HG02763 (cell line): ENCODE data around the gene ZSCAN5A.
A peak's percentile ranks its signal among the peaks of the same experiment; 100 is the strongest.
"Not testable (repeated sequence)": the region's sequence is repeated elsewhere in the genome, so short reads cannot be mapped to it uniquely, and the experiment has no call there.

ENCODE experiments used
- ATAC-seq: cut with Tn5 transposase; IDR thresholded peaks from one replicate; pipeline ENCODE4 v1.9.1; 2021; ENCODE audit warnings: mild to moderate bottlenecking, moderate library complexity; ENCODE audit not compliant: unreplicated experiment

ZSCAN5A gene

DNA sequence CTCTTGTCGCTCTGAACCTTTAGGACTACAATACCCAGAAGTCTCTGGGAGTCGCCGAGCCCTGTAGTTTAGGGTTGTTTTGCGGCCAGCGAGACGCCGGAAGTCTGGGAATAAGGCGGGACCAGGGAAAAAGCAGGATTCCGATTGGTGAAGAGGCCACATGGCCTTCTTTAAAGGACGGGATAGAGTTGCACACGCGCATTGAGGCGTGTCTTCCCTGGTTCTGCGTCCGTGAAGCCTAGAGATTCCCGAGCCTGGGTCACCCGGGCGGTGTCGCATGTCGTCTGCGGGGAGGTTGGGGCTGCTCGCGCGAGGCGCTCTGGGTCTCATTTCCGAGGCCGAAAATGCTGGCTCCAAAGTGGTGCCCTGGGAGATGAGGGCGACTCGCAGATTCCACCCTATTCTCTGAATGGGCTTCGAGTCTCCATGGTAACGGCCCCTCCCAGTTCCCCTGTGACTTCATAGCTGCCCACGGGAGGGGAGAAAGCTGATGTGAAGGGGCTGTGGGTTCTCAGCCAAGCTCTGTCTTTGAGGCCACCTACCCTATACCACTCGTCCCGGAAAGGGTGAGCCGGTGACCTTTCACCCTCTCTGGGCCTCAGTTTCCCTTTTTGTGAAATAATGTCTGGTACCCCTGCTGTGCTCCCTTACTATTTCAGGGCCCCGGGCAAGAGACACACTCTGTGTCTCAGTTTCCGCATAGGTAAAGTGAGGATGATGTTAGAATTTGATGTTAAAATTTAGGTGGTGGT is 614 bp upstream of the ZSCAN5A start:
- ATAC-seq: peak; percentile 80

DNA sequence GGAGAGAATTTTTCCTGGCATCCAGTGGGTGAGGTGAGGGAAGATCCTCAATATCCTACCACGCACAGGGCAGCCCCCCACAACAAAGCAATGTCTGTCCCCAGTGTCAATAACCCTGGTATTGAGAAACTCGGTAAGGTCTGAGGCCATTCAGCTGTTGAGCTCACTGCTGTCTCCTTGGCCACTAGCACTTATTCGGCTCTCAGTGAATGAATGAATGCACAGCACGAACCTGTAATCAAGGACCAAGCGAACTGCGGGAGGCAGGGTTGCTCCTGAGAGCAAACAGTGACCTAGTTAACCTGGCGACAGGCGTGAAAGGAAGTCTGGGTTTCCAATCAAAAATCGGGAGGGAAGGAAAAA is 640 bp downstream of the ZSCAN5A start:
- no peak for ATAC-seq

- no peak for ATAC-seq
Observed at GRCh38 chr19:56312787-56313657, 1.6 kb downstream of the ZSCAN5A start.

GRCh38 chr19:56312342-56312741 is 2.3 kb downstream of the ZSCAN5A start:
- ATAC-seq: no peak

DNA sequence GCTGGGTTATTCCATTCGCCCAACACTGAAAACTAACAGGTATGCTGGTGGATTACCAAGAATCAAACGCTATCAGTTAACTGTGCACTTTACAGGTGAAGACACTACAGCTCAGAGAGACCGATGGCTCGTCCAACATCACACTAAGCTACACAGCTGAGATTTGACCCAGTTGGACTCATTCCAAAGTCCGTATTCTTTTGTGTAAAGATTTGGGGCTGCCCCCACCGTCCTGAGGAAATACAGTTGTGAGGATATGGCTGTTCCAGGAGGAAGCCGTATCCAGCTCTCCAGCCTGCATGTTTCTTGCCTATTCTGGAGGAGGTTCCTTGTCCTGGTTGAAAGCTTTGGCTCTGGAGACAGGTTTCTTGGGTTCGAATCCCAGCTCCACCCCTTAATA is 4.2 kb downstream of the ZSCAN5A start:
- no peak for ATAC-seq

DNA sequence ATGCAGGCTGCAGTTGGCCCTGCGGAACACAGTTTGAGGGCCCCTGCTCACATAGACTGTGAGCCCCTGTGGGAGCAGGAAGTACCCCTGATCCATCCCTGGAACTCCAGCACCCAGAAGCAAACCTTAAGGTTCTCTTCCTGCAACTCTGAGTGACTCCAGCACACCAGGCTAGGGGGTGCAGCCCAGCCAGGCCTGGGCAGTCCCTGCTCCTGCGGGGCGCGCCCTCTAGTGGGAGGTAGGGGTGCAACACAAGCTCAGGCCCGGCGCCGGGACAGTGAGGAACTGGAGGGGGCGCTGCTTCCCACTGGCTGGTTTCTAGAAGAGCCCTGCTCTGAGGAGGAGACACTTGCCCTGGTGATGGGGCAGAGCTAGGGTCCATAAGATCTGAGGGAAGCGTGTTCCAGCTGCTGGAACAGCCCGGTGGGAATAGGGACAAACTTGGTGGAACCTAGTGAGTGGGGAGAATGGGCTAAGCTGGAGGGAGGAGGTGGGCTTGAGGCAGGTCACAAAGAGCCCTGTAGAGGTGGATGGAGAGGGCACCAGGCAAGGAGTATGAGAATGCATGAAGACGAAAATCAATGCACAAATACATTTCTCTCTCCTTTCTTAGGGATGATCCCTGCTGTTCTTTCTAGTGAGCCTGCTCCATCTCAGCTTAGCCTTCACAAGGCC is 5.0 kb downstream of the ZSCAN5A start:
- no peak for ATAC-seq

- no peak for ATAC-seq
Observed at GRCh38 chr19:56308792-56309191, 5.8 kb downstream of the ZSCAN5A start.

- ATAC-seq: not testable (repeated sequence)
Observed at GRCh38 chr19:56307062-56307461, 7.6 kb downstream of the ZSCAN5A start.

DNA sequence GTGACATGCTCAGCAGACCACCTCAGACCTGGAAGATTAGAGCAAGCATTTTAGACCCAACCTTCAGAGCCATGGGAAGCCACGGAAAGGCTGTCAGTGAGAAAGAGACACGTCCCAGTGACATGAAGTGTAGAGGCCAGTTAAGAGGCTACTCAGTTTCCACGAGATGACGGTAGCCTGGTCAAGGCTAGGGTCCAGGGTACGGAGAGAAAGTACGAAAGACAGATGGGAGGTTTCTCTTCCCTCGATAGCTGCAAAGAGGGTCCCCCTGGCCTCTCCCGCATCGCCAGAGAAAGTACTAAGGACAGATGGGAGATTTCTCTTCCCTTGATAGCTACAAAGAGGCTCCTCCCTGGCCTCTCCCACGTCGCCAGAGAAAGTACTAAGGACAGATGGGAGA is 8.6 kb downstream of the ZSCAN5A start:
- no peak for ATAC-seq

DNA sequence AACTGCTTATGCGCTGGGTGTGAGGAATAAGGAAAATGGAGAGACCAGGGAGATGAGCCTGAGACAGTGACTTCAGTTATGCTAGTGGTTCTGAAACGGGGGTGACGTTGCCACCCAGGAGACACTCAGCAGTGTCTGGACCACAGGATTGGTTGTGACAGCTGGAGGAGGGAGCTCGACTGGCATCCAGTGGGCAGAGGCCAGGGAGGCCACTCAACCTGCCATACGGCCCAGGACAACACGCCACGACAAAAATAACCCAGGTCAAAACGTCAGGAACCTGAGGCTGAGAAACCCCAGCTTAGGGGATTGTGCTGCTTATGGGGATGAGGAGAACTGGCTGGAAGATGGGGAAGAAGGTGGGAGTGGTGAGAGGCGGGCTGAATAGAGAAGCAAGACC is 10.4 kb downstream of the ZSCAN5A start:
- ATAC-seq: no peak

DNA sequence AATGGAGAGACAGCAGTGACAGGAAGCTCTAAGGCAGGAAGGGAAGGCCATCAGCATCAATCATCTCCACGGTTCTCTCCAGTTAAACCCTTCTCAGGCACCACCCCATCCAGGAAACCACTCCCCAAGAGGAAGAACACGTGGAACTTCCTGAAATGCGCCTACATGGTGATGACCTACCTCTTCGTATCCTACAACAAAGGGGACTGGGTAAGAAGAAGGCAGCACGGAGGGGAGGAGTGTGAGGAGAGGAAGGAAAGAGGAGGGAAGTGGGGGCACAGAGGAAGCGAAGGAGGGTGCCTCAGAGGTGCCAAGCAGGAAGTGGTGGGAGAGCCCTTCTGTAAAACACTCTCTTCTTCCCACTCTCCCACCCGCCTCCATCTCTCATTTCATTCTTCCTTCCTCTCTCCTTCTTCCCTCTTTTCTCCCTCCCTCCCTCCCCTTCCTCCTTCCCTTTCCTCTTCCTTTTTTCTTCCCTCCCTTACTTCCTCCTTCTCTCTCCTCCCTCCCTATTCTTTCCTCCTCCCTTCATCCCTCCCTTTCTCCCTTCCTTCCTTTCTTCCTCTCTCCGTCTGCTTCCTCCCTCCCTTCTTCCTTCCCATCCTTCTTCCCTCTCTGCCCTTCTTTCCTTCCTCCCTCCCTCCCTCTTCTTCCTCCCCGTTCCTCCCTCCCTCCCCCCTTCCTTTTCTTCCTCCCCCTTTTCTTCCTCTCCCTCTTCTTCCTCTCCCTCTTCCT is 12.6 kb downstream of the ZSCAN5A start:
- ATAC-seq: no peak

GRCh38 chr19:56301155-56301554 is 13.5 kb downstream of the ZSCAN5A start:
- no peak for ATAC-seq

- ATAC-seq: no peak
Observed at GRCh38 chr19:56299688-56300087, 15.0 kb downstream of the ZSCAN5A start.

- no peak for ATAC-seq
Observed at GRCh38 chr19:56297010-56297409, 17.6 kb downstream of the ZSCAN5A start.

- ATAC-seq: no peak
Observed at GRCh38 chr19:56295531-56296455, 18.8 kb downstream of the ZSCAN5A start.

GRCh38 chr19:56294549-56294948 is 20.1 kb downstream of the ZSCAN5A start:
- ATAC-seq: no peak

- ATAC-seq: no peak
Observed at GRCh38 chr19:56291867-56292266, 22.8 kb downstream of the ZSCAN5A start.

DNA sequence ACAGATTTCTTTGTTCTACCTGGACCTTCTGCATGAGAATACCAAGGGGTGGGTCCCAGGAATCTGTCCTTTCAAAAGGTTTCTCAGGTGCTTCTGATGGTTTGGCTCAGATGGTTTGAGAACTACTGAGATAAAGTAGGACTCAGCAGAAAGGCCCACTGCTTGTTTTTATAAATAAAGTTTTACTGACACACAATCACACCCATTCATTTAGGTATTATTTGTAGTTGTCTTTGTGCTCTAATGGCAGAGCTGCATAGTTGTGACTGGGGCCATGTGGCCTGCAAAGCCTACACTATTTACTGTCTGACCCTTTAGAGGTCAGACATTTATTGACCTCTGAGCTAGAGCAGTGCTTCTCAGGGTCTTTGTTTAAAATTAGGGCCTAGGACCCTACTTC is 24.5 kb downstream of the ZSCAN5A start:
- no peak for ATAC-seq

DNA sequence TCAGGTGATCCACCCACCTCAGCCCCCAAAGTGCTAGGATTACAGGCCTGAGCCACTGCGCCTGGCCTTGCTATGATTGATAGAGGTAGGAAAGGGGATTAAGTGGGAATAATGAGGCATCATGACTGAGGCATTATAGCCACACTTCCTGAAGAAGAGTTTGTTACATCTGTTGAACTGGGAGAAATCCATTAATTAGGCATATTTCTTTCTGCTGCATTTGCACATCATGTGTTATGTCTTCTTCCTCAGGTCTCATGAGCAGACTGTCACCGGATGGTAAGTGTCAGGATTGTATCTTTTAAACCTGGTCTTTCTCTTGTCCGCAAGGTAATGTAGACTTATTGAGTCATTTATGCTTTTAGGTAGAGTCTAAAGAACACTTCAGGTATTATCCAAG is 29.9 kb downstream of the ZSCAN5A start:
- no peak for ATAC-seq

DNA sequence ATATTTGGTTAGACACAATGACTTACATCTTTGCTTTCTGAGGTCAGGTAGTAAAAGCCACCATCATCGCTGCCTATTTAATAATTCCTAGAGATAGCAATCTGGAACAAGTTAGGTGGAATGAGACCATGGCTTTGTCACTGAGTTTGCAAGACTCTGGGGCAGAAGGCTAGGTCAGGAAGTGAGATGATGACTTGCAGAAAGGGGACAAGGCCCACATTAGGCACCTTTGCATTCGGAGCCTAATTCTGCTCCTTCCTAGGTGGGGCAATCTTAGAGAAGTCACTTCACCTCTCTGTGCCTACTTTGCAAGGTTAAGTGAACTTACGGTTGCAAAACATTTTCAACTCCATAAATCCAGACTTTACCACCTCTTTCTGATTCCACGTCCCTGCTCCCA is 31.8 kb downstream of the ZSCAN5A start:
- ATAC-seq: no peak
